ENCODE measurements around the gene MAP3K3. TPM values are rescaled to one million over a fixed set of nuclear protein-coding genes. Genes with fewer than 3 reads are reported as not detected.

Gene MAP3K3
- polyA plus RNA-seq, 1 experiment, result 32.5 TPM

GRCh38 chr17:63693411-63694113, 71.3 kb downstream of the MAP3K3 start:
- no peak for TF ChIP-seq CTCF (IDR thresholded peaks at IDR 0.05; ENCODE audit: insufficient read depth, low read depth, low read length)
- ChIA-PET POLR2A (interaction anchor here (0.5 kb wide), 1 partner anchor 413 kb away, joined by 4 read pairs; no protein-coding TSS in a partner anchor), CTCF (interaction anchor here (0.8 to 2.3 kb wide), 5 partner anchors 9 to 18 kb away, joined by 3 to 10 read pairs (median 3); no protein-coding TSS in a partner anchor)
- Histone ChIP-seq H3K36me3 (ENCODE audit: control insufficient read depth, insufficient read depth, low read length) (peaks cover 17% of the 10 kb centered on the region), H3K4me3 (ENCODE audit: low read depth, low read length) (no peak overlapping the region), H3K27me3 (ENCODE audit: control insufficient read depth, insufficient read depth, low read length) (no peaks in the 10 kb centered on the region)
- no peak for DNase-seq (ENCODE audit: low read depth)

- Histone ChIP-seq H3K27me3 (ENCODE audit: control insufficient read depth, insufficient read depth, low read length) (no peaks in the 10 kb centered on the region), H3K36me3 (ENCODE audit: control insufficient read depth, insufficient read depth, low read length) (peaks cover 17% of the 10 kb centered on the region), H3K4me3 (ENCODE audit: low read depth, low read length) (no peak overlapping the region)
- POLR2A ChIA-PET, result interaction anchor here (0.5 to 0.6 kb wide), 2 partner anchors 16 to 414 kb away, joined by 3 to 4 read pairs; no protein-coding TSS in a partner anchor
- DNase-seq (ENCODE audit: low read depth), result no peak
- no peak for TF ChIP-seq CTCF (IDR thresholded peaks at IDR 0.05; ENCODE audit: insufficient read depth, low read depth, low read length)
- CTCF ChIA-PET, result interaction anchor here (1.6 to 2.3 kb wide), 3 partner anchors 11 to 20 kb away, joined by 3 to 10 read pairs (median 3); no protein-coding TSS in a partner anchor
Measured at GRCh38 chr17:63694229-63694949, 72.2 kb downstream of the MAP3K3 start.

GRCh38 chr17:63694950-63695773, 72.9 kb downstream of the MAP3K3 start:
- no peak for TF ChIP-seq CTCF (IDR thresholded peaks at IDR 0.05; ENCODE audit: insufficient read depth, low read depth, low read length)
- POLR2A ChIA-PET, result interaction anchor here (0.6 kb wide), 1 partner anchor 15 kb away, joined by 3 read pairs; no protein-coding TSS in a partner anchor
- CTCF ChIA-PET, result interaction anchor here (1.1 to 2.3 kb wide), 4 partner anchors 8 to 19 kb away, joined by 3 to 5 read pairs (median 4); no protein-coding TSS in a partner anchor
- DNase-seq (ENCODE audit: low read depth), result no peak
- no peak overlapping the region for H3K4me3 ChIP-seq (ENCODE audit: low read depth, low read length)
- H3K36me3 ChIP-seq (ENCODE audit: control insufficient read depth, insufficient read depth, low read length), result peaks cover 11% of the 10 kb centered on the region
- H3K27me3 ChIP-seq (ENCODE audit: control insufficient read depth, insufficient read depth, low read length), result no peaks in the 10 kb centered on the region

GRCh38 chr17:63695889-63696288, 73.7 kb downstream of the MAP3K3 start:
- CTCF ChIA-PET, result interaction anchor here (0.9 to 2.3 kb wide), 4 partner anchors 9 to 270 kb away, joined by 3 to 5 read pairs (median 4); no protein-coding TSS in a partner anchor
- no peak for DNase-seq (ENCODE audit: low read depth)
- TF ChIP-seq CTCF (IDR thresholded peaks at IDR 0.05; ENCODE audit: insufficient read depth, low read depth, low read length), result no peak
- Histone ChIP-seq H3K4me3 (ENCODE audit: low read depth, low read length) (no peak overlapping the region), H3K27me3 (ENCODE audit: control insufficient read depth, insufficient read depth, low read length) (no peaks in the 10 kb centered on the region), H3K36me3 (ENCODE audit: control insufficient read depth, insufficient read depth, low read length) (peaks cover 6% of the 10 kb centered on the region)
- POLR2A ChIA-PET, result no interaction called here

Measured in BJ (cell line).